Thoracic aorta (tissue), 2 donors: ENCODE data around the gene UNC79. TPM values are rescaled to one million over a fixed set of nuclear protein-coding genes. Genes with fewer than 3 reads are reported as not detected.

ENCODE experiments used
- ATAC-seq: fragments of 150-250 bp; one replicate; pipeline ENCODE4 v1.8.0; 2017; ENCODE audit warnings: low read depth; ENCODE audit not compliant: insufficient number of reproducible peaks, low FRiP score
- DNase-seq: peaks from one replicate; pipeline ENCODE4 v3.0.0-alpha.2; 2020; ENCODE audit warnings: low spot score
- H3K27ac ChIP-seq, 2 donors: fragments of 200-600 bp; sonication (generic); 1 replicate in 1 of 2; 2 replicates in 1 of 2; pipeline ENCODE4 v1.5.1; 2016; ENCODE audit warnings: mild to moderate bottlenecking in 2 of 2, moderate library complexity in 2 of 2
- H3K27me3 ChIP-seq: fragments of 200-600 bp; sonication (generic); replicated peaks from 2 replicates; pipeline ENCODE4 v1.6.0; 2016; ENCODE audit warnings: mild to moderate bottlenecking; ENCODE audit not compliant: insufficient read depth
- H3K36me3 ChIP-seq: fragments of 200-600 bp; sonication (generic); one replicate; pipeline ENCODE4 v1.5.1; 2016
- H3K4me1 ChIP-seq, 2 donors: fragments of 200-600 bp; sonication (generic); 1 replicate in 1 of 2; 2 replicates in 1 of 2; pipeline versions ENCODE4 v1.5.1 to v1.6.0; 2016; ENCODE audit warnings: low read depth in 2 of 2, mild to moderate bottlenecking in 1 of 2; ENCODE audit not compliant: control insufficient read depth in 1 of 2
- H3K4me3 ChIP-seq: fragments of 200-600 bp; sonication (generic); 2 replicates; pipeline ENCODE4 v1.5.1; 2016; ENCODE audit warnings: mild to moderate bottlenecking
- H3K9me3 ChIP-seq: fragments of 200-600 bp; sonication (generic); 2 replicates; pipeline ENCODE4 v1.5.1; 2016
- total RNA-seq, 2 donors: library from RNA; depleted of rRNA; stranded (reverse); fragments of >200 nt; gene quantifications; one replicate each; pipeline versions ENCODE4 v1.1.0 to v1.2.3, GENCODE V29; 2016
- TF ChIP-seq, protein P1 (sequence below): fragments of 200-600 bp; sonication (generic); IDR thresholded peaks from one replicate; pipeline ENCODE4 v1.5.1; 2019; ENCODE audit warnings: antibody characterized with exemption

The UNC79 gene
- total RNA-seq, 2 donors from 2014 or later = 0.14 to 0.21 TPM

DNA sequence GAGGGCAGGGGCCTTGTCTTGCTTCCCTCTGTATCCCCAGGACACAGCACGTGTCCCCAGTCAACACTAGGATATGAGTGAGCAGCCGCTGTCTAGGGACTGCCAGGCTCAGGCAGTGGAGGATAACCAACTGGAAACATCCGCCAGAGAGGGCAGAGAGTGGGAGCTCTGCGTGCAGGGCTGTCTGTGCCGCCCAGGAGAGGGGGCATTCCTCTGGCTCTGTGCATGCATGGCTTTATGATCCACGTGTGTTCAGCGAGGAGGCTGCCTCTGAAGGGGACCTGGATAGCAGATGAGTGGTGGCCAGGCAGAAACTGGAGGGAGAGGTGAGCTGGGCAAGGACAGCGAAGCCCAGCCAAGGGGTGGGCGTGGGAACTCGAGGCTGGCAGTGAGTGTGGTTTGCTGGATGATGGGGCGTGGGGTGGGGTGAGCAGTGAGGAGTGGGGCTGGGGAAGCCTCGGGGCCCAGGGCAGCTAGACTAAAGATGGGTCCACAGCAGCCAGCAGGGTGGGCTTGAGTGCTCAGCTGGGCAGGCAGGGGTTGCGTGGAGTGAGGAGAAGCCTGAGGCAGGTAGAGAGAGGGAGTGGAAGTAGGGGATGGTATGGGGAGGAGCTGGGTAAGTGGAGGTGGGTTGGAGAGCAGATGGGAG, 284.7 kb downstream of the UNC79 start:
- no peaks in the 10 kb centered on the region for H3K9me3 ChIP-seq
- H3K4me1 ChIP-seq = no peaks in the 10 kb centered on the region
- ATAC-seq (no peak), DNase-seq (no peak)
- no peaks in the 10 kb centered on the region for H3K36me3 ChIP-seq
- TF ChIP-seq, protein P1, sequence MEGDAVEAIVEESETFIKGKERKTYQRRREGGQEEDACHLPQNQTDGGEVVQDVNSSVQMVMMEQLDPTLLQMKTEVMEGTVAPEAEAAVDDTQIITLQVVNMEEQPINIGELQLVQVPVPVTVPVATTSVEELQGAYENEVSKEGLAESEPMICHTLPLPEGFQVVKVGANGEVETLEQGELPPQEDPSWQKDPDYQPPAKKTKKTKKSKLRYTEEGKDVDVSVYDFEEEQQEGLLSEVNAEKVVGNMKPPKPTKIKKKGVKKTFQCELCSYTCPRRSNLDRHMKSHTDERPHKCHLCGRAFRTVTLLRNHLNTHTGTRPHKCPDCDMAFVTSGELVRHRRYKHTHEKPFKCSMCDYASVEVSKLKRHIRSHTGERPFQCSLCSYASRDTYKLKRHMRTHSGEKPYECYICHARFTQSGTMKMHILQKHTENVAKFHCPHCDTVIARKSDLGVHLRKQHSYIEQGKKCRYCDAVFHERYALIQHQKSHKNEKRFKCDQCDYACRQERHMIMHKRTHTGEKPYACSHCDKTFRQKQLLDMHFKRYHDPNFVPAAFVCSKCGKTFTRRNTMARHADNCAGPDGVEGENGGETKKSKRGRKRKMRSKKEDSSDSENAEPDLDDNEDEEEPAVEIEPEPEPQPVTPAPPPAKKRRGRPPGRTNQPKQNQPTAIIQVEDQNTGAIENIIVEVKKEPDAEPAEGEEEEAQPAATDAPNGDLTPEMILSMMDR = no peak
- no peak overlapping the region for H3K27ac ChIP-seq
- H3K4me3 ChIP-seq = no peak overlapping the region
- H3K27me3 ChIP-seq = no peaks in the 10 kb centered on the region

DNA sequence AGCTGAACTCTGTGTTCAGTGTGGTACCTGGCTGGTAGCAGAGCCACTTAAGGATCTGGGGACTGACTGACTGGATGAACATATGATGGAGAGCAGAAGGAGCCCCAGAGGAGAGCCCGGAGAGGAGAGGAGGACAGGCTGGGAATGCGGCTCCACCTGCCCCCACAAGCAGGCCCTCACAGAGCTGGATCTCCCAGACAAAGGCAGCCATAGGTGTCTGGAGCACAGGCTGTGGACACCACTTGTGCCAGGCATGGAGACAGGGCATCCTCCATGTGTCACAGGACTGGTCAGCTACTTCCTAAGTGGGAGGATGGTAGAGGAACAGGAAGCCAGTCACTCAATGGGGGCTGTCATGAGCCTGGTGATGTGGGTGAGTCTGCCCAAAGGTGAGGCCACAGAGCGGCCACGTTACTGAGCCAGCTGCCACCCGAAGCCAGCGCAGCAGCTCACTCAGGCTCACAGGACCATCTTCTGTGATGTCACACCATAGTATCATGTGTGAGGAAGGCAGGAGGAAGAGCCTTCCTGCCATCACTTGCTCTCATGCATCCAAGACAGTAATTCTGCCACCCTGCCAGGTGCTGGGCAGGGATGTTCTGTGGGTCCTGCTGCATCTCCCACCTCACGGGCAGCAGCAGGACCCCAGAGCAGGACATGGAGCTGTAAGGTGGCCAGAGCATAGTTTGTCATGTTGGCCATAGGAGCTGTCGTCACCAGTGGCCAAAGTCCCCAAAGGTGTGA, 285.4 kb downstream of the UNC79 start:
- no peak overlapping the region for H3K4me3 ChIP-seq
- H3K27me3 ChIP-seq = no peaks in the 10 kb centered on the region
- no peaks in the 10 kb centered on the region for H3K36me3 ChIP-seq
- H3K4me1 ChIP-seq = no peaks in the 10 kb centered on the region
- no peak for ATAC-seq
- no peak for DNase-seq
- H3K27ac ChIP-seq = no peak overlapping the region
- TF ChIP-seq, protein P1 = no peak
- H3K9me3 ChIP-seq = no peaks in the 10 kb centered on the region

DNA sequence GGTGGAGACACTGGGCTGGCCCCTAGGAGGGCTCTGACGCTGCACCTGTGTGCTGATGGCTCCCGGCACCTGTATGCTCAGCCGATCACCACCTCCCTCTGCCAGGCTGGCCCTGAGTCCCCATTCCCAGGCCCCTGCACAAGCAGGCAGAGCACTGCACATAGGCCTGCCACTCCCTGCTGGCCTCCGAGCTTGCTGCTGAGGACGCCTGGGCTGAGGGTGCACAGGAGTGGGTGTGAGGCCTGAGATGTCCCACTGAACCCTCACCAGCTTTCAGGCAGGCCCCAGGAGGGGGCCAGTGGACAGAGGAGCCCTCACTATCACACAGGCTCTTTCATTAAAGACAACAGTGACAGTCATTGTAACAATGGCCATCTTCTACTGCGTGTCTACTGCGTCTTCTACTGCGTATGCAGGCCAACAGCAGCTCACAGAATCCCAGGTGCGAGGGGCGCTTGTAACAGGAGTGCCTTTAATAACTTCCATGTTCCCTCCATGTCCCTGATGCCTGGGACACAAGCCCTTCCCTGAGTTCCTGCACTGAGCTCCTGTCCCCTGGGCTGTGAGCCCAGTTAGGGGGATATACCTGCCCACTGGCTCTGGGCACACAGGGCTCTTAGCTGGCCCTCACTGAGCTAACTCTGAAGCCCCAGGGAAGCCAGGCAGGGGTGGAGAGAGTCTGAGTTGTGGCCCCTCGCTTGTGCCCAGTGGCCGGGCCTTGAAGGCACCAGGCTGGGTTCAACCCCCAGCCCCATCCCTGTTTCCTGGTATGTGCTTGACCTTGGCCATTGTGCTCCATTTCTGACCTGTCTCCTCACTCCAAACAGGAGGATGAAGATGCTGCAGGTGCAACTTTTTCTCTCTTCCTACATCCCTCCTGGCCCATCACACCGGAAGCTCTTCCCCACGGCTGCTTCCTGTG, 286.3 kb downstream of the UNC79 start:
- ATAC-seq (no peak), DNase-seq (no peak)
- TF ChIP-seq, protein P1 = no peak
- no peaks in the 10 kb centered on the region for H3K9me3 ChIP-seq
- H3K27me3 ChIP-seq = no peaks in the 10 kb centered on the region
- H3K4me3 ChIP-seq = no peak overlapping the region
- no peaks in the 10 kb centered on the region for H3K36me3 ChIP-seq
- H3K27ac ChIP-seq = no peak overlapping the region
- H3K4me1 ChIP-seq = no peaks in the 10 kb centered on the region

DNA sequence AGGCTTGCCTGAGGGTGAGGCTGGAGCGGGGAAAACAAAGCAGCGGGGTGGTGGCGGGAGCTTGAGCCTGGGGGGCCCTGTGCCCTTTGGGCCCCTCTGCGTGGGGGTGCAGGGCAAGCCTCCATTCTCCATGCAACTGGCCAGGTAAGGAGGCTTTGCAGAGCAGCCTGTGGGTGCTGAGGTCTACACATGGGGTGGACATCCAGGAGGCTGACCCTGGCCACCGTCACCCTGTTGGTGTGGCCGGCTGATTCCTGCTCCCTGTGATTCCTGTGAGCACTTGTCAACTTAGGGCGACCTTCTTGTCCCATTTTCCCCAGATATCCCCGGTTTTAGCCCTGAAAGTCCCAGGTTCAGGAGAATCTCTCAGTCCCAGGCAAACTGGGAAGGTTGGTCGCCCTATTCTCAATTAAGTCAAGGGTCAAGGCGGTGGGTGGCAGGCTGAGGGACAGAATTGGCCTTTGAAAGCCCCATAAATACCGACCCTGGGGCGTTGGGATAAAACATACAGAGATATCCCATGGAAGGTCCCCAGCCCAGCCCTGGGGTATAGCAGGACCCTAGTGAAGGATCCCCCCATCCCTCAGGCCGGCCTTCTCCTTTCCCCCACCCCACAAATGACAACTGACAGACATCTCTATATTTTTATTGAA, 287.1 kb downstream of the UNC79 start:
- no peak overlapping the region for H3K27ac ChIP-seq
- no peak for ATAC-seq
- no peaks in the 10 kb centered on the region for H3K9me3 ChIP-seq
- no peak for DNase-seq
- no peak overlapping the region for H3K4me3 ChIP-seq
- H3K36me3 ChIP-seq = no peaks in the 10 kb centered on the region
- no peaks in the 10 kb centered on the region for H3K27me3 ChIP-seq
- TF ChIP-seq, protein P1 = no peak
- H3K4me1 ChIP-seq = no peaks in the 10 kb centered on the region
